ENCODE data around the gene C1GALT1.

DNA sequence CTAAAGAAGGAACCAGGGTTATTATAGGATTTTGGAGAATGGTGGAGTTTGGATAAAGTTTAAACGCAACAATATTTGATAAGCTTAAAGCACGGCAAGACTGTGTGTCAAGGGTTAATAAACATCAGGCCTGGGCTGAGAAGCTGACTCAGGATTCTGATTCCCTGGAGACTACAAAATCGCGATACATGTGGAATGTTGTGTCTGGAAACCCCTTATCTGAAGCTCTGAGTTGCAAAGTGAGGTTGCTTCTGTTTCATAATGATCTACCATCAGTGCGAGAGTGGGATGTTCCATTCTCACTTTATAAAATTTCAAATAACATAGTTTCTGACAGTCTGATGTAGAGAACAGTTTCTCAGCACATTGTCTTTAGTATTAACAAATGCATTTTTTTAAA is 7.8 kb downstream of the C1GALT1 start:
- TF ChIP-seq, protein P1, sequence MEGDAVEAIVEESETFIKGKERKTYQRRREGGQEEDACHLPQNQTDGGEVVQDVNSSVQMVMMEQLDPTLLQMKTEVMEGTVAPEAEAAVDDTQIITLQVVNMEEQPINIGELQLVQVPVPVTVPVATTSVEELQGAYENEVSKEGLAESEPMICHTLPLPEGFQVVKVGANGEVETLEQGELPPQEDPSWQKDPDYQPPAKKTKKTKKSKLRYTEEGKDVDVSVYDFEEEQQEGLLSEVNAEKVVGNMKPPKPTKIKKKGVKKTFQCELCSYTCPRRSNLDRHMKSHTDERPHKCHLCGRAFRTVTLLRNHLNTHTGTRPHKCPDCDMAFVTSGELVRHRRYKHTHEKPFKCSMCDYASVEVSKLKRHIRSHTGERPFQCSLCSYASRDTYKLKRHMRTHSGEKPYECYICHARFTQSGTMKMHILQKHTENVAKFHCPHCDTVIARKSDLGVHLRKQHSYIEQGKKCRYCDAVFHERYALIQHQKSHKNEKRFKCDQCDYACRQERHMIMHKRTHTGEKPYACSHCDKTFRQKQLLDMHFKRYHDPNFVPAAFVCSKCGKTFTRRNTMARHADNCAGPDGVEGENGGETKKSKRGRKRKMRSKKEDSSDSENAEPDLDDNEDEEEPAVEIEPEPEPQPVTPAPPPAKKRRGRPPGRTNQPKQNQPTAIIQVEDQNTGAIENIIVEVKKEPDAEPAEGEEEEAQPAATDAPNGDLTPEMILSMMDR (IDR thresholded peaks at IDR 0.05), result no peak
- TF ChIP-seq EP300 (IDR thresholded peaks at IDR 0.05), result no peak

All from tibial nerve (tissue), 4 donors.